K562 (cell line): ENCODE results near the gene OR6K6. TPM values are rescaled to one million over a fixed set of nuclear protein-coding genes. Genes with fewer than 3 reads are reported as not detected.

Experiments
- ATAC-seq: fragments of 200-7000 bp; cut with Tn5 transposase; 3 replicates; pipeline ENCODE4 v1.9.1; 2020; ENCODE audit warnings: moderate library complexity
- BruUV-seq: library from RNA; stranded (reverse); fragments of 400-500 nt; replicated peaks from 2 replicates; lab custom pipeline; 2021; lab: Mats Ljungman, UMichigan
- CTCF ChIA-PET: fragments of 300-600 bp; formaldehyde crosslinking; extraction: SDS; loops from one replicate; lab custom pipeline; 2021; ENCODE audit warnings: low intra/inter-chr PET ratio; lab: Yijun Ruan, JAX
- POLR2A ChIA-PET: fragments of 300-600, 350-650 bp; sonication (Branson Sonifier 250); formaldehyde crosslinking; extraction: SDS; loops from one replicate; lab custom pipeline; 2021; ENCODE audit warnings: antibody characterized with exemption, inconsistent platforms; lab: Yijun Ruan, JAX
- DNase-seq, 4 experiments: peaks; one replicate each; pipeline versions ENCODE4 v3.0.0 to v3.0.0-alpha.2; 2011 to 2018; ENCODE audit warnings: low spot score in 3 of 4, mixed read lengths in 3 of 4; ENCODE audit errors: extremely low read depth in 1 of 4
- FAIRE-seq: peaks from 2 replicates; lab custom pipeline; 2011; peaks lifted over from hg19 to GRCh38; lab: Jason Lieb, UNC
- H2AFZ ChIP-seq: 2 replicates; pipeline ENCODE4 v1.6.0; 2011; ENCODE audit warnings: low read depth, low read length, control low read depth, inconsistent platforms
- H3K27ac ChIP-seq: fragments of 200-600 bp; 3 replicates; pipeline ENCODE4 v1.8.0; 2011; ENCODE audit warnings: low read depth, mild to moderate bottlenecking, control low read depth, inconsistent platforms, low read length, moderate library complexity, mixed read lengths; ENCODE audit errors: extremely low read depth
- H3K27me3 ChIP-seq, 2 experiments: fragments of 300-600 bp in 1 of 2; 2 replicates in 1 of 2; 3 replicates in 1 of 2; pipeline versions ENCODE4 v1.6.0 to v1.8.0; 2011; ENCODE audit warnings: inconsistent platforms in 2 of 2, low read length in 2 of 2, mild to moderate bottlenecking in 1 of 2, mixed read lengths in 1 of 2, moderate library complexity in 1 of 2; ENCODE audit not compliant: control insufficient read depth in 2 of 2, insufficient read depth in 2 of 2
- H3K36me3 ChIP-seq: fragments of 300-600 bp; 3 replicates; pipeline ENCODE4 v1.8.0; 2011; ENCODE audit warnings: mild to moderate bottlenecking, low read length, inconsistent platforms; ENCODE audit not compliant: control insufficient read depth, insufficient read depth
- H3K4me1 ChIP-seq, 2 experiments: fragments of 200-600 bp in 1 of 2; replicated peaks in 1 of 2; 2 replicates in 1 of 2; 3 replicates in 1 of 2; pipeline versions ENCODE4 v1.5.1 to v1.8.0; 2011; ENCODE audit warnings: inconsistent platforms in 2 of 2, low read length in 2 of 2, mild to moderate bottlenecking in 1 of 2, mixed read lengths in 1 of 2, moderate library complexity in 1 of 2; ENCODE audit not compliant: control insufficient read depth in 2 of 2, insufficient read depth in 2 of 2
- H3K4me2 ChIP-seq: 2 replicates; pipeline ENCODE4 v1.6.1; 2011; ENCODE audit warnings: low read length, control low read depth, inconsistent platforms, mixed read lengths; ENCODE audit not compliant: insufficient read depth
- H3K4me3 ChIP-seq: fragments of 200-600 bp; sonication (generic), shearing (Covaris generic); 2 replicates; pipeline ENCODE4 v1.5.1; 2016; ENCODE audit warnings: control low read depth, inconsistent platforms
- H3K79me2 ChIP-seq: fragments of 200-600 bp; 3 replicates; pipeline ENCODE4 v1.8.0; 2011; ENCODE audit warnings: low read length, inconsistent platforms; ENCODE audit not compliant: control insufficient read depth, insufficient read depth
- H3K9ac ChIP-seq, 2 experiments: 2 replicates each; pipeline versions ENCODE4 v1.6.0 to v1.6.1; 2011; ENCODE audit warnings: low read depth in 2 of 2, low read length in 2 of 2, control low read depth in 1 of 2, inconsistent platforms in 1 of 2, mild to moderate bottlenecking in 1 of 2, mixed read lengths in 1 of 2; ENCODE audit not compliant: insufficient read depth in 1 of 2
- H3K9me1 ChIP-seq: one replicate; pipeline ENCODE4 v1.6.0; 2011; ENCODE audit warnings: inconsistent platforms, mild to moderate bottlenecking, low read length, moderate library complexity; ENCODE audit not compliant: control insufficient read depth, insufficient read depth
- H3K9me3 ChIP-seq: replicated peaks from 2 replicates; pipeline ENCODE4 v1.5.1; 2011; ENCODE audit warnings: low read depth, low read length, inconsistent platforms; ENCODE audit not compliant: control insufficient read depth, insufficient read depth
- H4K20me1 ChIP-seq: replicated peaks from 2 replicates; pipeline ENCODE4 v1.6.1; 2011; ENCODE audit warnings: low read length, inconsistent platforms, mixed read lengths; ENCODE audit not compliant: control insufficient read depth, insufficient read depth
- FOSL1 ChIP-seq: fragments of 200-800 bp; sonication (Bioruptor generic); conservative IDR thresholded peaks from 2 replicates; pipeline ENCODE4 v1.6.1; 2016; ENCODE audit warnings: missing genetic modification characterization, missing compliant biosample characterization
- HINFP ChIP-seq: fragments of 450-650 bp; conservative IDR thresholded peaks from 2 replicates; pipeline ENCODE4 v1.6.1; 2016; ENCODE audit warnings: missing genetic modification characterization, low read depth, mild to moderate bottlenecking, control low read depth, missing compliant biosample characterization
- HNRNPLL ChIP-seq: fragments of 200-400 bp; formaldehyde crosslinking; IDR thresholded peaks from 2 replicates; pipeline ENCODE4 v1.6.1; 2017; ENCODE audit warnings: low read length, low read depth, mild to moderate bottlenecking; ENCODE audit not compliant: poor library complexity, severe bottlenecking
- MCM3 ChIP-seq: fragments of 450-650 bp; IDR thresholded peaks from 2 replicates; pipeline ENCODE4 v1.6.1; 2016
- NCOA4 ChIP-seq: fragments of 450-650 bp; IDR thresholded peaks from 2 replicates; pipeline ENCODE4 v1.6.1; 2018; ENCODE audit warnings: mild to moderate bottlenecking; ENCODE audit not compliant: partially characterized antibody
- POLR2AphosphoS5 ChIP-seq: IDR thresholded peaks from 2 replicates; pipeline ENCODE4 v1.6.1; 2011; ENCODE audit warnings: mild to moderate bottlenecking, low read depth, low read length, moderate library complexity; ENCODE audit not compliant: control insufficient read depth, insufficient read depth
- SP1 ChIP-seq: sonication (generic); formaldehyde crosslinking; IDR thresholded peaks from 2 replicates; pipeline ENCODE4 v1.8.1; 2022; ENCODE audit warnings: mild to moderate bottlenecking, missing genetic modification reagents
- USF2 ChIP-seq: sonication (generic); formaldehyde crosslinking; IDR thresholded peaks from 2 replicates; pipeline ENCODE4 v1.5.0; 2020; ENCODE audit warnings: missing genetic modification reagents
- ZBTB1 ChIP-seq: sonication (generic); formaldehyde crosslinking; IDR thresholded peaks from 2 replicates; pipeline ENCODE4 v1.8.1; 2023; ENCODE audit warnings: missing genetic modification reagents, low read depth, mild to moderate bottlenecking, borderline replicate concordance
- WGBS: fragments of 100-300 bp; shearing (Covaris generic); methylation state at CpG from one replicate; pipeline ENCODE4 v1.1.6; 2016; ENCODE audit warnings: low coverage, mixed read lengths; ENCODE audit not compliant: insufficient coverage; ENCODE audit errors: missing lambda C conversion rate; 5-methylcytosine and 5-hydroxymethylcytosine counted together
- in situ Hi-C: fragments of 300-500 bp; cut with MboI; formaldehyde crosslinking; loops from 4 replicates; pipeline ENCODE4 v1.15.0; 2018; ENCODE audit warnings: inconsistent platforms, mixed read lengths
- intact Hi-C: fragments of 100-400 bp; cut with micrococcal nuclease; formaldehyde crosslinking; loops from 2 replicates; pipeline ENCODE4 v1.14.2; 2022
- polyA plus RNA-seq, 8 experiments: library from polyadenylated mRNA; depleted of rRNA in 4 of 8; stranded (reverse) in 5 of 8; unstranded in 3 of 8; fragments of >200 nt; fragmentation: Nextera tagmentation in 2 of 8; fragmentation: Illumina TruSeq in 1 of 8; extraction: Ambion mirVana in 2 of 8; extraction: Trizol in 1 of 8; gene quantifications; 2 replicates each; pipeline versions ENCODE4 v1.2.1 to v1.2.3, GENCODE V29; 2011 to 2014; ENCODE audit warnings: inconsistent platforms in 1 of 8, missing spikeins in 1 of 8
- total RNA-seq, 7 experiments: library from RNA; depleted of rRNA in 6 of 7; stranded (reverse); fragments of >200 nt in 6 of 7; fragmentation: Illumina TruSeq in 2 of 7; extraction: Trizol in 2 of 7; gene quantifications; 2 replicates each; pipeline versions ENCODE4 v1.2.1 to v1.2.3, GENCODE V29; 2011 to 2021; ENCODE audit warnings: low replicate concordance in 1 of 7
- TF ChIP-seq, protein P1 (sequence below): fragments of 250-450 bp; sonication (Bioruptor Pico); IDR thresholded peaks from 2 replicates; pipeline ENCODE4 v1.5.0; 2022; ENCODE audit warnings: mild to moderate bottlenecking
- TF ChIP-seq, protein P2 (sequence below): fragments of 250-450 bp; sonication (Bioruptor Pico); IDR thresholded peaks from 2 replicates; pipeline ENCODE4 v1.8.0; 2021; ENCODE audit warnings: mild to moderate bottlenecking, moderate library complexity
- TF ChIP-seq, protein P3 (sequence below): sonication (generic); IDR thresholded peaks from 2 replicates; pipeline ENCODE4 v1.6.1; 2016
- TF ChIP-seq, protein P4 (sequence below): fragments of 200-800 bp; sonication (Bioruptor generic); IDR thresholded peaks from 2 replicates; pipeline ENCODE4 v1.6.1; 2017; ENCODE audit warnings: missing genetic modification characterization, missing compliant biosample characterization

OR6K6 gene
- total and polyA plus RNA-seq, 9 of the 15 experiments (the other 6 are each of a cell fraction or from before 2014, with no cell fraction given) = not detected

- ChIA-PET POLR2A (no interaction called here), CTCF (no interaction called here)
- DNase-seq (no peak), FAIRE-seq (no peak), ATAC-seq (no peak)
- H3K9me1 ChIP-seq = no peaks in the 10 kb centered on the region
- 81% methylated on average over 3 of the region's 3 CpGs for WGBS
- peaks cover 0 to 15% of the 10 kb centered on the region in 2 experiments; a peak in 2 of 5 replicates for H3K4me1 ChIP-seq
- intact Hi-C loops (no loop called here), in situ Hi-C loops (loop anchor here (10.0 kb wide), 1 partner anchor 196 kb away; no protein-coding TSS in a partner anchor)
- no peak overlapping the region for H3K4me2 ChIP-seq
- no TSS peak for BruUV-seq
- peaks cover 2% of the 10 kb centered on the region; the same call in 1 of the 2 replicates for H3K9me3 ChIP-seq
- H2AFZ ChIP-seq = 0 out of 2 replicates have a peak overlapping the region, but pooled peaks have one; percentile 6
- H3K9ac ChIP-seq = no peak overlapping the region
- no peaks in the 10 kb centered on the region for H3K27me3 ChIP-seq
- no peak overlapping the region for H3K27ac ChIP-seq
- no peaks in the 10 kb centered on the region for H3K79me2 ChIP-seq
- H3K4me3 ChIP-seq = no peak overlapping the region
- no peaks in the 10 kb centered on the region for H3K36me3 ChIP-seq
- H4K20me1 ChIP-seq = no peaks in the 10 kb centered on the region
- TF ChIP-seq HINFP (tag) (no peak), SP1 (CRISPR knock-in tag) (no peak), ZBTB1 (CRISPR knock-in tag) (no peak), USF2 (CRISPR knock-in tag) (no peak), NCOA4 (no peak), POLR2AphosphoS5 (no peak), FOSL1 (tag) (no peak), MCM3 (no peak), HNRNPLL (no peak)
- TF ChIP-seq, protein P1, sequence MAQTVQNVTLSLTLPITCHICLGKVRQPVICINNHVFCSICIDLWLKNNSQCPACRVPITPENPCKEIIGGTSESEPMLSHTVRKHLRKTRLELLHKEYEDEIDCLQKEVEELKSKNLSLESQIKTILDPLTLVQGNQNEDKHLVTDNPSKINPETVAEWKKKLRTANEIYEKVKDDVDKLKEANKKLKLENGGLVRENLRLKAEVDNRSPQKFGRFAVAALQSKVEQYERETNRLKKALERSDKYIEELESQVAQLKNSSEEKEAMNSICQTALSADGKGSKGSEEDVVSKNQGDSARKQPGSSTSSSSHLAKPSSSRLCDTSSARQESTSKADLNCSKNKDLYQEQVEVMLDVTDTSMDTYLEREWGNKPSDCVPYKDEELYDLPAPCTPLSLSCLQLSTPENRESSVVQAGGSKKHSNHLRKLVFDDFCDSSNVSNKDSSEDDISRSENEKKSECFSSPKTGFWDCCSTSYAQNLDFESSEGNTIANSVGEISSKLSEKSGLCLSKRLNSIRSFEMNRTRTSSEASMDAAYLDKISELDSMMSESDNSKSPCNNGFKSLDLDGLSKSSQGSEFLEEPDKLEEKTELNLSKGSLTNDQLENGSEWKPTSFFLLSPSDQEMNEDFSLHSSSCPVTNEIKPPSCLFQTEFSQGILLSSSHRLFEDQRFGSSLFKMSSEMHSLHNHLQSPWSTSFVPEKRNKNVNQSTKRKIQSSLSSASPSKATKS (CRISPR knock-in tag) = no peak
- TF ChIP-seq, protein P2, sequence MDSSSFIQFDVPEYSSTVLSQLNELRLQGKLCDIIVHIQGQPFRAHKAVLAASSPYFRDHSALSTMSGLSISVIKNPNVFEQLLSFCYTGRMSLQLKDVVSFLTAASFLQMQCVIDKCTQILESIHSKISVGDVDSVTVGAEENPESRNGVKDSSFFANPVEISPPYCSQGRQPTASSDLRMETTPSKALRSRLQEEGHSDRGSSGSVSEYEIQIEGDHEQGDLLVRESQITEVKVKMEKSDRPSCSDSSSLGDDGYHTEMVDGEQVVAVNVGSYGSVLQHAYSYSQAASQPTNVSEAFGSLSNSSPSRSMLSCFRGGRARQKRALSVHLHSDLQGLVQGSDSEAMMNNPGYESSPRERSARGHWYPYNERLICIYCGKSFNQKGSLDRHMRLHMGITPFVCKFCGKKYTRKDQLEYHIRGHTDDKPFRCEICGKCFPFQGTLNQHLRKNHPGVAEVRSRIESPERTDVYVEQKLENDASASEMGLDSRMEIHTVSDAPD (CRISPR knock-in tag) = no peak
- TF ChIP-seq, protein P3, sequence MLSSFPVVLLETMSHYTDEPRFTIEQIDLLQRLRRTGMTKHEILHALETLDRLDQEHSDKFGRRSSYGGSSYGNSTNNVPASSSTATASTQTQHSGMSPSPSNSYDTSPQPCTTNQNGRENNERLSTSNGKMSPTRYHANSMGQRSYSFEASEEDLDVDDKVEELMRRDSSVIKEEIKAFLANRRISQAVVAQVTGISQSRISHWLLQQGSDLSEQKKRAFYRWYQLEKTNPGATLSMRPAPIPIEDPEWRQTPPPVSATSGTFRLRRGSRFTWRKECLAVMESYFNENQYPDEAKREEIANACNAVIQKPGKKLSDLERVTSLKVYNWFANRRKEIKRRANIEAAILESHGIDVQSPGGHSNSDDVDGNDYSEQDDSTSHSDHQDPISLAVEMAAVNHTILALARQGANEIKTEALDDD = no peak
- TF ChIP-seq, protein P4, sequence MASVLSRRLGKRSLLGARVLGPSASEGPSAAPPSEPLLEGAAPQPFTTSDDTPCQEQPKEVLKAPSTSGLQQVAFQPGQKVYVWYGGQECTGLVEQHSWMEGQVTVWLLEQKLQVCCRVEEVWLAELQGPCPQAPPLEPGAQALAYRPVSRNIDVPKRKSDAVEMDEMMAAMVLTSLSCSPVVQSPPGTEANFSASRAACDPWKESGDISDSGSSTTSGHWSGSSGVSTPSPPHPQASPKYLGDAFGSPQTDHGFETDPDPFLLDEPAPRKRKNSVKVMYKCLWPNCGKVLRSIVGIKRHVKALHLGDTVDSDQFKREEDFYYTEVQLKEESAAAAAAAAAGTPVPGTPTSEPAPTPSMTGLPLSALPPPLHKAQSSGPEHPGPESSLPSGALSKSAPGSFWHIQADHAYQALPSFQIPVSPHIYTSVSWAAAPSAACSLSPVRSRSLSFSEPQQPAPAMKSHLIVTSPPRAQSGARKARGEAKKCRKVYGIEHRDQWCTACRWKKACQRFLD (CRISPR knock-in tag) = no peak
Observed at GRCh38 chr1:158798531-158798930, 44.0 kb downstream of the OR6K6 start.
